HG03095 (cell line): ENCODE measurements around the gene KRT8.
"Not testable (repeated sequence)": the region's sequence is repeated elsewhere in the genome, so short reads cannot be mapped to it uniquely, and the experiment has no call there.

Experiments
- ATAC-seq: cut with Tn5 transposase; IDR thresholded peaks from one replicate; pipeline ENCODE4 v1.9.1; 2021; ENCODE audit warnings: moderate library complexity; ENCODE audit not compliant: unreplicated experiment

KRT8 gene

GRCh38 chr12:52903285-52903854, 1.5 kb downstream of the KRT8 start:
- ATAC-seq, result peak; percentile 43

GRCh38 chr12:52901715-52902541, 2.9 kb downstream of the KRT8 start:
- no peak for ATAC-seq

- no peak for ATAC-seq
Observed at GRCh38 chr12:52900896-52901714, 3.8 kb downstream of the KRT8 start.

- no peak for ATAC-seq
Observed at GRCh38 chr12:52900166-52900895, 4.5 kb downstream of the KRT8 start.

- ATAC-seq, result no peak
Observed at GRCh38 chr12:52899338-52900035, 5.4 kb downstream of the KRT8 start.

GRCh38 chr12:52896190-52897100, 8.4 kb downstream of the KRT8 start:
- ATAC-seq, result no peak

- no peak for ATAC-seq
Observed at GRCh38 chr12:52895726-52896189, 9.1 kb downstream of the KRT8 start.

- ATAC-seq, result no peak
Observed at GRCh38 chr12:52892974-52893373, 11.9 kb downstream of the KRT8 start.

GRCh38 chr12:52892207-52892852, 12.5 kb downstream of the KRT8 start:
- no peak for ATAC-seq

- ATAC-seq, result no peak
Observed at GRCh38 chr12:52891044-52891443, 13.8 kb downstream of the KRT8 start.

GRCh38 chr12:52890417-52890816, 14.5 kb downstream of the KRT8 start:
- ATAC-seq, result no peak

- no peak for ATAC-seq
Observed at GRCh38 chr12:52884526-52885293, 20.2 kb downstream of the KRT8 start.

- ATAC-seq, result not testable (repeated sequence)
Observed at GRCh38 chr12:52880499-52880898, 24.4 kb downstream of the KRT8 start.

- ATAC-seq, result no peak
Observed at GRCh38 chr12:52879394-52880351, 25.2 kb downstream of the KRT8 start.

- ATAC-seq, result no peak
Observed at GRCh38 chr12:52878507-52879393, 26.1 kb downstream of the KRT8 start.

- ATAC-seq, result no peak
Observed at GRCh38 chr12:52877242-52877641, 27.6 kb downstream of the KRT8 start.
